ENCODE measurements around the gene SULT1A1. TPM values are rescaled to one million over a fixed set of nuclear protein-coding genes. Genes with fewer than 3 reads are reported as not detected.
A peak's percentile ranks its signal among the peaks of the same experiment; 100 is the strongest.

SULT1A1 gene
- total RNA-seq, 1 experiment from 2014 or later: 1.4 TPM

GRCh38 chr16:28562199-28562598 lies 47.6 kb downstream of the SULT1A1 start:
- Histone ChIP-seq H3K9me3 (replicated peaks) (no peaks in the 10 kb centered on the region), H3K27me3 (no peaks in the 10 kb centered on the region), H3K4me1 (no peaks in the 10 kb centered on the region; the same call in 1 of the 2 replicates), H3K27ac (no peak overlapping the region), H3K36me3 (peaks cover 4% of the 10 kb centered on the region; the same call in 1 of the 2 replicates), H3K4me3 (no peak overlapping the region)
- no peak for DNase-seq

GRCh38 chr16:28561557-28562187 lies 48.2 kb downstream of the SULT1A1 start:
- peaks cover 4% of the 10 kb centered on the region; the same call in 1 of the 2 replicates for H3K36me3 ChIP-seq
- H3K4me3 ChIP-seq: no peak overlapping the region
- no peaks in the 10 kb centered on the region for H3K9me3 ChIP-seq (replicated peaks)
- H3K4me1 ChIP-seq: no peaks in the 10 kb centered on the region; the same call in 1 of the 2 replicates
- no peak for DNase-seq
- no peaks in the 10 kb centered on the region for H3K27me3 ChIP-seq
- no peak overlapping the region for H3K27ac ChIP-seq

GRCh38 chr16:28558456-28558855 lies 51.4 kb downstream of the SULT1A1 start:
- no peaks in the 10 kb centered on the region for H3K27me3 ChIP-seq
- no peak overlapping the region for H3K27ac ChIP-seq
- peaks cover 4% of the 10 kb centered on the region; the same call in 1 of the 2 replicates for H3K36me3 ChIP-seq
- no peaks in the 10 kb centered on the region for H3K9me3 ChIP-seq (replicated peaks)
- DNase-seq: no peak
- no peaks in the 10 kb centered on the region; the same call in 1 of the 2 replicates for H3K4me1 ChIP-seq
- H3K4me3 ChIP-seq: no peak overlapping the region

GRCh38 chr16:28556914-28557320 lies 52.9 kb downstream of the SULT1A1 start:
- Histone ChIP-seq H3K36me3 (peaks cover 4% of the 10 kb centered on the region; the same call in 1 of the 2 replicates), H3K9me3 (replicated peaks) (no peaks in the 10 kb centered on the region), H3K27ac (no peak overlapping the region), H3K27me3 (no peaks in the 10 kb centered on the region), H3K4me3 (no peak overlapping the region), H3K4me1 (no peaks in the 10 kb centered on the region; the same call in 1 of the 2 replicates)
- peak; percentile 8 to 59 for DNase-seq

GRCh38 chr16:28555561-28555960 lies 54.3 kb downstream of the SULT1A1 start:
- DNase-seq: no peak
- no peaks in the 10 kb centered on the region for H3K27me3 ChIP-seq
- no peaks in the 10 kb centered on the region for H3K9me3 ChIP-seq (replicated peaks)
- H3K27ac ChIP-seq: no peak overlapping the region
- H3K36me3 ChIP-seq: peaks cover 4% of the 10 kb centered on the region; the same call in 1 of the 2 replicates
- no peaks in the 10 kb centered on the region; the same call in 1 of the 2 replicates for H3K4me1 ChIP-seq
- no peak overlapping the region for H3K4me3 ChIP-seq

Other genes with a start within 250 kb of the SULT1A1 start
- gene NPIPB6, start 246.5 kb downstream of the SULT1A1 start, total RNA-seq (2014; rRNA removed; shearing (Covaris generic)): 0.20 and 1.2 TPM in 2 replicates
- gene EIF3CL, start 206.2 kb downstream of the SULT1A1 start, total RNA-seq (2014; rRNA removed; shearing (Covaris generic)): 39.9 and 44.6 TPM in 2 replicates
- gene NPIPB7, start 137.7 kb downstream of the SULT1A1 start, total RNA-seq (2014; rRNA removed; shearing (Covaris generic)): not detected in 2 replicates
- 7.3 and 10.2 TPM in 2 replicates for gene CLN3, start 118.0 kb downstream of the SULT1A1 start, total RNA-seq (2014; rRNA removed; shearing (Covaris generic))
- gene APOBR, start 115.4 kb downstream of the SULT1A1 start, total RNA-seq (2014; rRNA removed; shearing (Covaris generic)): not detected in 2 replicates
- not detected in 2 replicates for gene IL27, start 103.2 kb downstream of the SULT1A1 start, total RNA-seq (2014; rRNA removed; shearing (Covaris generic))
- not detected in 2 replicates for gene NUPR1, start 71.1 kb downstream of the SULT1A1 start, total RNA-seq (2014; rRNA removed; shearing (Covaris generic))
- 13.1 and 14.4 TPM in 2 replicates for gene SGF29, start 56.1 kb downstream of the SULT1A1 start, total RNA-seq (2014; rRNA removed; shearing (Covaris generic))
- gene SULT1A2, start 13.0 kb downstream of the SULT1A1 start, total RNA-seq (2014; rRNA removed; shearing (Covaris generic)): not detected in 2 replicates
- not detected in 2 replicates for gene NPIPB8, start 28.0 kb upstream of the SULT1A1 start, total RNA-seq (2014; rRNA removed; shearing (Covaris generic))
- 361 and 372 TPM in 2 replicates for gene EIF3C, start 101.4 kb upstream of the SULT1A1 start, total RNA-seq (2014; rRNA removed; shearing (Covaris generic))
- 1.1 TPM in 1 of 2 replicates, not detected in the other for gene NPIPB9, start 141.7 kb upstream of the SULT1A1 start, total RNA-seq (2014; rRNA removed; shearing (Covaris generic))
- 55.0 and 68.3 TPM in 2 replicates for gene ATXN2L, start 213.0 kb upstream of the SULT1A1 start, total RNA-seq (2014; rRNA removed; shearing (Covaris generic))
- 115 and 119 TPM in 2 replicates for gene TUFM, start 236.3 kb upstream of the SULT1A1 start, total RNA-seq (2014; rRNA removed; shearing (Covaris generic))